B cell (primary cell): Measurements from ENCODE around the gene ZNF141.

Experiments
- EZH2 ChIP-seq: IDR thresholded peaks from 2 replicates; pipeline ENCODE4 v1.6.1; 2012; ENCODE audit warnings: borderline replicate concordance, low read depth, mild to moderate bottlenecking, moderate library complexity, low read length; ENCODE audit not compliant: insufficient read depth, poor library complexity, severe bottlenecking
- TF ChIP-seq, protein P1 (sequence below): fragments of 200-600 bp; IDR thresholded peaks from one replicate; pipeline ENCODE4 v1.8.0; 2022; ENCODE audit warnings: antibody characterized with exemption, mild to moderate bottlenecking

DNA sequence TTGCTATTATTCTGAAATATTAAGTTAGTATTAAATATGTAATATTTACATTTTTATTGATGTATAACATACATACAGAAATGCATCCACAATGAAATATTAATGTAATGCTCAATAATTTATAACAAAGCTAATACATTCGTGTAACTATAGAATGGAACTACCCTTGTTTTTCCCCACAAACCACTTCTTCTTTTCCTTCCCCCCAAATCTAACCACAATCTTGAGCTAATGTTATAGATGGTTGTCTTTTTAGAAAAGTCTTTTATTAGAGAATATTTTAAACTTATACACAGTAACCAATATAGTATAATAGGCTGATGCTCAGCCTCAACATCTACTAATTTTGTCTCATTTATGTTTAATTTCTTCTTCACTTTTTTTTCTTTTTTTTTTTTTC lies 27.8 kb upstream of the ZNF141 start:
- TF ChIP-seq EZH2 = no peak
- TF ChIP-seq, protein P1, sequence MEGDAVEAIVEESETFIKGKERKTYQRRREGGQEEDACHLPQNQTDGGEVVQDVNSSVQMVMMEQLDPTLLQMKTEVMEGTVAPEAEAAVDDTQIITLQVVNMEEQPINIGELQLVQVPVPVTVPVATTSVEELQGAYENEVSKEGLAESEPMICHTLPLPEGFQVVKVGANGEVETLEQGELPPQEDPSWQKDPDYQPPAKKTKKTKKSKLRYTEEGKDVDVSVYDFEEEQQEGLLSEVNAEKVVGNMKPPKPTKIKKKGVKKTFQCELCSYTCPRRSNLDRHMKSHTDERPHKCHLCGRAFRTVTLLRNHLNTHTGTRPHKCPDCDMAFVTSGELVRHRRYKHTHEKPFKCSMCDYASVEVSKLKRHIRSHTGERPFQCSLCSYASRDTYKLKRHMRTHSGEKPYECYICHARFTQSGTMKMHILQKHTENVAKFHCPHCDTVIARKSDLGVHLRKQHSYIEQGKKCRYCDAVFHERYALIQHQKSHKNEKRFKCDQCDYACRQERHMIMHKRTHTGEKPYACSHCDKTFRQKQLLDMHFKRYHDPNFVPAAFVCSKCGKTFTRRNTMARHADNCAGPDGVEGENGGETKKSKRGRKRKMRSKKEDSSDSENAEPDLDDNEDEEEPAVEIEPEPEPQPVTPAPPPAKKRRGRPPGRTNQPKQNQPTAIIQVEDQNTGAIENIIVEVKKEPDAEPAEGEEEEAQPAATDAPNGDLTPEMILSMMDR = no peak
